HG02798 (cell line): ENCODE results near the gene CDCA3.

Experiments used
- ATAC-seq: cut with Tn5 transposase; IDR thresholded peaks from one replicate; pipeline ENCODE4 v1.9.1; 2021; ENCODE audit warnings: mild to moderate bottlenecking; ENCODE audit not compliant: unreplicated experiment, poor library complexity

CDCA3 gene

DNA sequence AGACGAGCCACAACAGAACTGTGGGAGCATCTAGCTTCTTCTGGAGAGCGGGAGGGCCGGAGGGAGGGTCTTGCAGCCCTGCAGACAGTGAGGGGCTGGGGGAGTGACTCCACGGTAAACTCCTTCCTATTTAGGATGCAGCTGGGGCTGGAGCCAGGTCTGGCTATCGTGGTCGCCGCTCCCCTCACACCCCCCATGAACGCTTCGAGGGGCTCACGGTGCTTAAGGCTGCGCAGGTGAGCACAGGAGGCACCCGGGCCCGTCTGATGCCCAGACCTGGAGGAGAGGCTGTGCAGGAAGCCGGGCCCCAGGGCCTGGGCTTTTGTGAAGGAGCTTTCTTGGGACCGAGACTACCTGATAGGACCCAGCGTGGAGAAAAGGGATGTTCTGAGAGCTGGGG is 14.2 kb downstream of the CDCA3 start:
- ATAC-seq = no peak

DNA sequence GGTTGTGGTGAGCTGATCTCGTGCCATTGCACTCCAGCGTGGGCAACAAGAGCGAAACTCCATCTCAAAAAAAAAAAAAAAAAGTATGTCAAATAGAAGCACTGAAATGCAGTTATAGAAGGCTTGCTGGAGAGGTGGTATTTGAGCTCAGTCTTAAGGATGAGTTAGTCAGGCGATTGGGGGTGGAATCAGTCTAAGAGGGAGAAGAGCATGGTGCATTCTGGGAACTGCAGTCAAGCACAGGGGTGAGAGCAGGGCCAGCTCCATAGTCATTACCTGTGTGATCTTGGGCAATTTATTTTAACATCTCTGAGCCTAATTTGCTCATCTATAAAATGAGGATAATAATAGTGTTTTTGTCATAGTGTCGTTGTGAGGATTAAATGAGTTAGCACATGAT is 16.2 kb downstream of the CDCA3 start:
- ATAC-seq = no peak

DNA sequence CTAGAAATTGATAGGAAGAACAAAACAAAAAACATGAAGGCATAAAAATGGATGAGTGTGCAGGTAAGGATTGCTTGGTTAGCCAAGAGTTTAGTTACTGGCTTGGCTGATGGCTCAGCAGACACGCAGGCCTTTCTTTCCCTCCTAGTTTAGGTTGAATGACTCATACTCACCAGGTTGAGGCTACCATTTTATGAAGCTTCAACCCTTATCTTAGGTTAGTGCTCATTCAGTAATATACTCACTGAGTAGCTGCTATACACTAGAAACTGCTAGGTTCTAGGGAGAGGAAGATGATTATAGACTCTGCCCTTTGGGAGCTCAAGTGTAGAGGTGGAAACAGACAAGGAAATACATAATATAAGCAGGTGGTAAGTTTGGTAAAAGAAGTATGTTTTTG is 16.8 kb downstream of the CDCA3 start:
- no peak for ATAC-seq

DNA sequence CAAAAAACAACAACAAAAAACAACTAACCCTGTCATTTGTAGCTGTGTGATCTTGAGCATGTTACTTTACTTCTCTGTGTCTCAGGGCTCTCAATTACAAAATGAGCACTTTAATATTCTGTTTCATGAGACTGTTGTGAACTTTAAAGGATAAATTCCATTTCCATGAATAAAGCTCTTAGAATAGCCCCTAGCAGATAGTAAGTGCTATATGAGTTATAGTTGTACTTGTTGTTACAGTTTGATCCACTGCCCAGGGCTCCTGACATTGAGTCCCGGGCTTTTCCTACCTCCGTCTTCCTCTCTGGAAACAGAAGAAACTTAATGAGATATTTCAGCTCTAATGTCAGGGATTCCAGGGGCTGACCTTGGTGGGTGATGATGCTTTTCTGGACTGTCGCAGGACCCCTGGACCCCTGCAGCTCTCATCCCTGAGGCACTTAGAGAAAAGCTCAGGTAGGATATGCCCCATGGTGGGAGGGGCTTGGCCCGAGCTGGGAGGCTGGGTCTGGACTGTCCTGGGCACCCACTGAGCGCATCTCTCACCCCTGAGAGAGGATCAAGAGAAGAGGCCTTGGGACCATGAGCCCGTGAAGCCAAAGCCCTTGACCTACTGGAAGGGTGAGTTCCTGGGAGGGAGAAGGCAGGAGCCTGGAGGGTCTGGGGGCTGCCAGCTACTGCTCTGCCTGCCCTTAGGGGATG is 17.7 kb downstream of the CDCA3 start:
- no peak for ATAC-seq

DNA sequence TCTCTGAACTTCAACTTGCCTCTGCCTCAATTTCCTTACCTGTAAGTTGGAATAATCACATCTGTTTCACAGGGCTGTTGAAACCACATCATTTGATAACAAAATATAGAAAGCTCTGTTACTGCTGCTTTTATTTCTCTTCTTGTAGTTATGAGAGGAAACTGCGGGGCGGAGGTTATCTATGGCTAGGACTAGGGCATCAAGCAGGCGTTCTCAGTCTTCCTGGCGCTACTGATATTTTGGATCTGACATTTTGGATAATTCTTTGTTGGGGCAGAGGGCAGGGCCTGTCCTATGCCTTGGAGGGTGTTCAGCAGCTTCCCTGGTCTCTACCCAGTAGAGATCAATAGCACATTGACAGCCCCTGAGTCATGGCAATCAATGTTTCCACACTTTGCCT is 19.0 kb downstream of the CDCA3 start:
- ATAC-seq = no peak

DNA sequence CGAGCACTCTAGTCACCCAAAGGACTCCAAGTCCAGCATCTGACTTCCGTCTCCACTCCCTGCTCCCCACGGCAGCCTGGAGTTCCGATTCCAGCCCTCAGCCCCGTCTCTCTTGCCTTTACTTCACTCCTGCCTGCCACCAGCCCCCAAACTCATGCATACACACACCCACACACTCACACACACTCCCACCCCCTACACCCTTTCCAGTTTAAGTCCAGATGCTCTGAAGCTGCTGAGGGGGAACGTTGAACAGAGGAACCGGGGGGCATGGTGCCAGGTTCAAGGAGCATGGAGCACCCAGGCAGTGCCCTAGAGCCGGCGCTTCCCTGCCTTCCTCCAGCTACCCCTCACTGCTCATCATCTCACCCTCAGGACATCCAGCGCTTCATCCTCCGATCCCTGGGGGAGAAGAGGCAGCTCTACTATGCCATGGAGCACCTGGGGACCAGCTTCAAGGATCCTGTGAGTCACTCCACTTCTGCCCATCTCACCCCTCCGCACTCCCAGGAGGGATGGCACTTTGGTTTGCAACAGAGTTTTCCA is 19.6 kb downstream of the CDCA3 start:
- ATAC-seq = no peak

DNA sequence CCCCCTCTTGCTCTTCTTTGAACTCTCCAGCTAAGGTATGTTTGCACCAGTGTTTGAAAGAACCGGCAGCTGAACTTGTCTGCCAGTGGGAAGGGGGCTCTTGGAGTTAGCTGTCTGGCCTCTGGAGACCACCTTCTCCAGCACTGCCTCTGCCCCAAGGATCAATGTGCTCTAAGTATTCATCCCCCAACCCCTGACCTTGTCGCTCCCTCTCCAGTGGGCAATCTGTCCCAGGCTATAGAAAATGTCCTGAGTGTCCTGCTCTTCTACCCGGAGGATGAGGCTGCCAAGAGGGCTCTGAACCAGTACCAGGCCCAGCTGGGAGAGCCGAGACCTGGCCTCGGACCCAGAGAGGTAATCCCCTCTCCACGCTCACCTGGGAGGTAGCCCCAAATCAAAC is 20.1 kb downstream of the CDCA3 start:
- no peak for ATAC-seq

DNA sequence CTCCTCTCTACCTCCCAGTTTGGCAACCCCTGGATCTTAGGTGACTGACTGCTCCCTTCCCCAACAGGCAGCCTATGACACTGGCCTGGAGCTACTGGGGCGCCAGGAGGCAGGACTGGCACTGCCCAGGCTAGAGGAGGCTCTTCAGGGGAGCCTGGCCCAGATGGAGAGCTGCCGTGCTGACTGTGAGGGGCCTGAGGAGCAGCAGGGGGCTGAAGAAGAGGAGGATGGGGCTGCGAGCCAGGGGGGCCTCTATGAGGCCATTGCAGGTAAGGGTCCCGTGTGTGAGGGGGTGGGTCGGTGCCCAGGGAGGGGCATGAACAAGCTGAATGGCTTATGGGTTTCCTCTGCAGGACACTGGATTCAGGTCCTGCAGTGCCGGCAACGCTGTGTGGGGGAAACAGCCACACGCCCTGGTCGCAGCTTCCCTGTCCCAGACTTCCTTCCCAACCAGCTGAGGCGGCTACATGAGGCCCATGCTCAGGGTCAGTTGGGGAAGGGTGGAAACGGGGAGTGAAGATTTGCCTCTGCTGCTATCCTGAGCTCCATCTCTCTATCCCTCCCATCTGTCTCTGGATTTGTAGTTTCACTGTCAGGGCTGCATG is 20.7 kb downstream of the CDCA3 start:
- no peak for ATAC-seq

DNA sequence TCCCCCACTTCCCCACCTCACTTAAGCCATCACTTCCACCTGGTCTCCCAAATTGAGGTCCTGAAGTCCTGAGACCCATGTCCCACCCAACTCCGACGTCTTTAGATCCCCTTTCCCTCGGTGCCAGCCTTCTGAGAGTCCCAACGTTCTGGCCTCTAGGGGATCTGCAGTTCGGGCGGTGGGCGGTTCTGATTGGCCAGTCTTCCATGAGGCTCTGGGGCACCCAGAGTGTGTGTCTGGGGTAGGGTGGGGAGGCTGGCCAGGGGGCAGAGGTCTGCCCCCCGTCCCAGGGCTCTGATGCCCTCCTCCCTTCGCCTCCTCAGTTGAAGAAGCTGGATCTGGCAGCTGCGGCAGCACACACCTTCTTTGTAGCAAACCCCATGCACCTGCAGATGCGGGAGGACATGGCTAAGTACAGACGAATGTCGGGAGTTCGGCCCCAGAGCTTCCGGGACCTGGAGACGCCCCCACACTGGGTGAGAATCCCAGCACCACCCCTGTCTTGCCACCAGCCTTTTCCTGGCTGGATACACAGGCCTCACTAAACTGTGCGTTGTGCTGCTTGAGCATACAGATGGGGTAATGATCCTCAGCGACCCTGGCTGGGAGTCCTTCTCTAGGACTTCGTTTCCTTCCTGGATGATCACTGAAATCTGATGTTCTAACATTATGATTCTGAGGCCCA is 21.4 kb downstream of the CDCA3 start:
- ATAC-seq = no peak

DNA sequence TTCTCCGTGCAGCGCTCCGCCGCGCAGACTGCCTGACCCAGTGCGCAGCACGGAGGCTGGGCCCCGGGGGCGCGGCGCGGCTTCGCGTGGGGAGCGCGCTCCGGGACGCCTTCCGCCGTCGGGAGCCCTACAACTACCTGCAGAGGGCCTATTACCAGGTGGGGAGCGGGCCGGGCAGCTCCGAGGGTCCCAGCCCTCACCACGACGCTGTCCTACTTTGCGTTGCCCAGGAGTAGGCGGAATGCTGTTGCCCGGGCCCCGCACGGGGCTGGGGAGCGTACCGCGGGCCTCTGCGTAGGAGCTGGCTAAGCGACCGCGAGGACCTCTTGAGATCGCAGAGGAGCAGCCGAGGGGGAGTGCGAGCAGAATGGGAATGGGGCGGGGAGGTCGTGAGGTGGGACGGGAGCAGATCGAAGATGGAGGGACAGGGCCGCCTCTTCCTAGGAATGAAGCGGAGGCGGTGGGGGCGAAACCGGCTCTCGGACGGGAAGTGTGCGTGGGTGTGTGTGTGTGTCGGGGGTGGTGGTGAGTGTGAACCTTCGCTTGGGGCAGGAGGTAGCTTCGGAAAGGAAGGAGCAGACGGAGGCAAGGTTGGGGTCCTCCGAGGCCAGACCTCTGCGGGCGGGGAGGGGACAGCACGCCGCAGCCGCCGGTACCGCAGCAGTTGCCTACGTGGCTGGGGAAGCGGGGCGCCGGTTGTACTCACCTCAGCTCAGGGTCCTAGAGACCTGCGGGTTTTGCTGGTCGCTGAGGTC is 22.1 kb downstream of the CDCA3 start:
- ATAC-seq = no peak

DNA sequence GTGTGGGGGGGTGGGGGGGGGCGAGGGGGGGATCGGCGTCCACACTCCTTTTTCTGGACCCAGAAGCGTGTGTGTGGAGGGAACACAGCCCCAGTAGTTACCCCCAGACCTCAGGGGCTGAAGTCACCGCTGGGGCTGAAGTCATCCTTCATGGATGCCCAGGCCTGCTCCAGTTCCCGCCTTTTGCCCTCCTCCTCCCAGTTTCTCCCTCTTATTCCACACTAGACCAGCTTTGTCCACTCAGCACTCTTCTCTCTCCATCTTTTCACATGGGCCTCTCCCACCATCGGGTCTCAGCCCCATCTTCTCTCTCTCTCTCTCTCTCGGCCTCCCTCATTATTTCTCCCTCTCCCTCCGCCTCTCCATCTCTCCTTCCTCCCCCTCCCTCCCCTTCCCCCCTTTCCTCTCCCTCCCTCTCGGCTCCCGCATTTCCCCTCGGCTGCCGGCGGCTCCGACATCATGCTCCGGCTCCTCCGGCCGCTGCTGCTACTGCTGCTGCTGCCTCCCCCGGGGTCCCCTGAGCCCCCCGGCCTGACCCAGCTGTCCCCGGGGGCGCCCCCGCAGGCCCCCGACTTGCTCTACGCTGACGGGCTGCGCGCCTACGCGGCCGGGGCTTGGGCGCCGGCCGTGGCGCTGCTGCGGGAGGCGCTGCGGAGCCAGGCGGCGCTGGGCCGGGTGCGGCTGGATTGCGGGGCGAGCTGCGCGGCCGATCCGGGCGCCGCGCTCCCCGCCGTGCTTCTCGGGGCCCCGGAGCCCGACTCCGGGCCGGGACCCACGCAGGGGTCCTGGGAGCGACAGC is 22.9 kb downstream of the CDCA3 start, which contains the start of gene P3H3:
TSS of gene P3H3 (plus strand) at position 426 of the 799 bp plus-strand sequence. CDS start at position 460, 34 bp downstream.
- no peak for ATAC-seq

DNA sequence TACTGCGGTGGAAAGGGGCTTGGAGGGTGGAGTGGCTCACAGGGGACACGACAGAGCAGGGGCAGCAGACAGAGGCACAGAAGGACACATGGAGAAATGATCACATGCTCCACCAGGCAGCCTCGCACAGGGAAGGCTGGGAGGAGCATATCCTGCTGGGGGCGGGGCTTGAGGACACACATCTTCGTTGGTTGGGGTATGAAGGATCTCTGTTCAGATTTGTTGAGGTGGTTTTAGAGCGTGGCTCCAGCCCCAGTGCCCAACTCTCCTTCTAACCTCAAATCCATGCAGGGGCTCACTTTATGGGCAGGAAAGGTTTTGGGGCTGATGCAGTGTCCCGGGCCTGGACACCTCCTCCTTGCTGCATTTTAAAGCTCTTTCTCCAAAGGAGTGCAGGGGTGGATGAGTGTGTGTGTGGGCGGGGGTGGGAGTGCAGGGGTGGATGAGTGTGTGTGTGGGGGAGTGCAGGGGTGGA is 23.6 kb downstream of the CDCA3 start:
- ATAC-seq = no peak

DNA sequence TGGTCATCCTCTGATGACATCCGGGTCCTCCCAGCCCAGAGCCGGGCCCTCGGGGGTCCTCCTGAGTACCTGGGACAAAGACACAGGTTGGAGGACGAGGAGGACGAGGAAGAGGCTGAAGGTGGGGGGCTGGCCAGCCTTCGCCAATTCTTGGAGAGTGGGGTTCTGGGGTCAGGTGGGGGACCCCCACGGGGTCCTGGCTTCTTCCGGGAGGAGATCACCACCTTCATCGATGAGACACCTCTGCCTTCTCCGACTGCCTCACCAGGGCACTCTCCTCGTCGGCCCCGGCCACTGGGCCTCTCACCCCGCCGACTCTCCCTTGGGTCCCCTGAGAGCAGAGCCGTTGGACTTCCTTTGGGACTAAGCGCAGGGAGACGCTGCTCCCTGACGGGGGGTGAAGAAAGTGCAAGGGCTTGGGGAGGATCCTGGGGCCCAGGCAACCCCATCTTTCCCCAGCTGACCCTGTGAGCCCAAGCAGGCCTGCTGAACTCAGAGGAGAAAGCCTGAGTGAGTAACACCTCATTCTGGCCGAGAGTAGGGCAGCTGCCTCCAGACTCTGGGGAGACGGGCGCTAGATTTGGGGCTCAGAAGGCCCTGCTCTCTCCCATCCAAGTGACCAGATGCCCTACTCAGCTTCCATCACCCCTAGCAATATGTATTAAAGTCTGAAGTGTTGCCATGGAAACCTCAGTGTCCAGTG is 24.2 kb downstream of the CDCA3 start:
- ATAC-seq = no peak

DNA sequence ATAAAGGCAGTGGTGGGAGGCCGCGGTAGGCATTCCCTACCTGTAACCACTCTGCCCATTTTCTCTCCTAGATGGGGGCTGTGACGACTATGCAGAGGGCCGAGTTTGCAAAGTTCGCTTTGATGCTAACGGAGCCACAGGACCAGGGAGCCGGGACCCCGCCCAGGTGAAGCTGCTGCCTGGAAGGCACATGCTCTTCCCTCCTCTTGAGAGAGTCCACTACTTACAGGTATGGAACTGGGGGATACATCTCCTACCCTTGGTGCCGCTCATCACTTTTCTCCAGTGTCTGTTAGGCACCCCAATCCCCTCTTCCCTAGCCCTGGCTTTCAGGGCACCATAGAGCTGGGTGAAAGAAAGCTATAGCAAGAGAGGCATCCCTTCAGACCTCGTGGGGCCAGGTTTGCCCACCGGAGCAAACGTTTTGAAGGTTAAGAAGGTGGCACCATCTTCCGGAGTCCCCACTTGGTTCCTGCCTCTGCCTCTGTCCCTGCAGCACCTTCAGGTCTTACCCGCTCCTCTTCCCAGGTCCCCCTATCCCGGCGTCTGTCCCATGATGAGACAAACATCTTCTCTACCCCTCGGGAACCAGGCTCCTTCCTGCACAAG is 24.9 kb downstream of the CDCA3 start:
- no peak for ATAC-seq

DNA sequence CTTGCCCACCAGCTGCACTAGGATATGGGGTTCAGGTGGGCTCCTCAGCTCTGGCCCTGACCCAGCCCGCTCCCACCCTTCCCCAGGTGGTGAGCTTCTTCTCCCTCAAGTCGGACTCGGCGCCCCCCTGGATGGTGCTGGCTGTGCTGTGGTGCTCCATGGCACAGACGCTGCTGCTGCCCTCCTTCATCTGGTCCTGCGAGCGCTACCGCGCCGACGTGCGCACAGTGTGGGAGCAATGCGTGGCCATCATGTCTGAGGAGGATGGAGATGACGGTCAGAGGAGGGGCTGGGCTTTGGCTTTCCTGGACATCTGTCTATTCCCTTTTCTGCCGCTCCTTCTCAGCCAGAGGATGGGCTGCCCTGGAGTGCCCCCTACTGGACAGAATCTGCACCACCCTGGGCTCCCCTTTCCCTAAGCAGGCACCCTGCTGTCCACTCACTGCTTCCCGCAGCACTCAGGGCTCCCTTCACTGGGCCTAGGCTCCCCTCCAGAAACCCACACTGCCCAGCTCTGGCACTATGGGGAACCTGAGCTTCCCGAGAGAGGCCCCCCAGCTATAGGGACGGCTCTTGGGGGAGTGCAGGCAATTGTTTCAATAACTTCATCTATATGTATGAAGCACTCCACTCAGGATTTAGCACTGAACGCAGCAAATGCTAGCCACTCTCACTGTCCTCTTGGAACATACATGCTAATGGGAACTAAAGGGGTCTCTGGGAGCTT is 25.5 kb downstream of the CDCA3 start:
- peak; percentile 49 for ATAC-seq

DNA sequence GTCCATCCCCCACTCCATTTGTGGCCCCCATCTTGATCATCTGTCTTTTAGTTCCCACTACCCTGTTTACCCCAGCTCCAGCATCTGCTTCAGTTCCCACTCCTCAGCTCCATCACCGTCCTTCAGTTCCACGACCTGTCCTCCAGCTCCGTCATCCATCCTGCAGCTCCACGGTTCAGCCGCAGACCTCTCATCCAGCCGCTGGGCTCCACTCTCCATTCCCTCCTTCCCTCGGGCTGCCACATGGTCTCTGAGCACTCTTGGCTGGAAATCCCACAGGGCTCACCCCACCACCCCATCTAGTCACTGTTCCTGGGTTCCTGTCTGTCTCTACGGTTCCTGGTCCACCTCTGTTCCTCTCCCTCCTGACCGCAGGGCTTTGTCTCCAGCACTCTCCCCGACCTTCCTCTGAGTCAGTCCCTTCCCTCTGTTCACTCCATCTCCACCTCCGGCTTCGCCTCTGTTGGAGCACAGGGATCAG is 26.1 kb downstream of the CDCA3 start:
- no peak for ATAC-seq

DNA sequence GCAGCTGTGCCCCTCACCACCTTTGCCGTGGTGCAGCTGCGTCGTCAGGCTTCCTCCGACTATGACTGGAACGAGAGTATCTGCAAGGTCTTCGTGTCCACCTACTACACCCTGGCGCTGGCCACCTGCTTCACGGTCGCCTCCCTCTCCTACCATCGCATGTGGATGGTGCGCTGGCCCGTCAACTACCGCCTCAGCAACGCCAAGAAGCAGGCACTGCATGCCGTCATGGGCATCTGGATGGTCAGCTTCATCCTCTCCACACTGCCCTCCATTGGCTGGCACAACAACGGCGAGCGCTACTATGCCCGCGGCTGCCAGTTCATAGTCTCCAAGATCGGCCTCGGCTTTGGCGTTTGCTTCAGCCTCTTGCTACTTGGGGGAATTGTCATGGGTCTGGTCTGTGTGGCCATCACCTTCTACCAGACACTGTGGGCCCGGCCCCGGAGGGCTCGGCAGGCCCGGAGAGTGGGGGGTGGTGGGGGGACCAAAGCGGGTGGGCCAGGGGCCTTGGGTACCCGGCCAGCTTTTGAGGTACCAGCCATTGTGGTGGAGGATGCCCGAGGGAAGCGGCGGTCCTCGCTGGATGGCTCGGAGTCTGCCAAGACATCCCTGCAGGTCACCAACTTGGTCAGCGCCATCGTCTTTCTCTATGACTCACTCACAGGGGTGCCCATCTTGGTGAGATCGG is 26.9 kb downstream of the CDCA3 start:
- no peak for ATAC-seq
